ENCODE results near the gene LPAR3. TPM values are rescaled to one million over a fixed set of nuclear protein-coding genes. Genes with fewer than 3 reads are reported as not detected.

LPAR3 gene
- total and polyA plus RNA-seq, 2 experiments from 2014 or later, result 0.32 TPM; not detected in 1

DNA sequence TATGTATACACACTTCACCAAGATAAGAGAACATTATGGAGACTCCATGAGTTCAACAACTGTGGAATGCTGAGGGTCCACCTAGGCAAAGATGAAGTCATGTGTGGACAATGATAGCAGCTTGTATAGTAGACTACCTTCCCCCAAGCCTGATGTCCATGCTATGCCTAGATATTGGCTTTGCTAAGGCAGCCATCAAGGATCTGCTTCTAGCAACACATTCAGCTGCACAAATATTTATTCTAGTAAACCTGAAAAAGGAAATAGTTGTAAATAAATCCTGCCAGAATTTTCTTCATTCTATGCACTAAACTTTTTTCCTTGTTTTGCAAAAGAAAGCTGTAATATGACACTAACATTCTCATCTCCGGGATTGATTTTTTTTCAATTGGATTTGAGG is 7.0 kb upstream of the LPAR3 start:
- H3K9me3 ChIP-seq (ENCODE audit: low read depth), result no peaks in the 10 kb centered on the region
- no peaks in the 10 kb centered on the region for H3K4me1 ChIP-seq (ENCODE audit: insufficient read depth)
- WGBS, 2 experiments (ENCODE audit: low coverage in 1 of 2, low lambda C conversion rate in 2 of 2, missing lambda C conversion rate in 2 of 2), result 7 to 10% methylated on average over 1 of the region's 1 CpG
- H3K9me2 ChIP-seq (ENCODE audit: insufficient read depth), result no peaks in the 10 kb centered on the region
- H3K79me2 ChIP-seq (ENCODE audit: insufficient read depth), result no peaks in the 10 kb centered on the region
- no peaks in the 10 kb centered on the region for H3F3A ChIP-seq (ENCODE audit: insufficient read depth)
- H3K27ac ChIP-seq, result no peak overlapping the region
- H3K36me3 ChIP-seq (ENCODE audit: low read depth), result no peaks in the 10 kb centered on the region
- H2AFZ ChIP-seq, result no peak overlapping the region
- no peak overlapping the region for H3K4me3 ChIP-seq
- no peak for TF ChIP-seq EZH2 (IDR thresholded peaks at IDR 0.05; ENCODE audit: insufficient read depth, poor library complexity, severe bottlenecking)
- no peak for TF ChIP-seq EZH2phosphoT487 (IDR thresholded peaks at IDR 0.05; ENCODE audit: insufficient read depth, low read depth)
- H4K20me1 ChIP-seq (ENCODE audit: insufficient read depth), result no peaks in the 10 kb centered on the region
- no peak for DNase-seq
- no peak overlapping the region for H3K9ac ChIP-seq
- in situ Hi-C loops (cut with MboI), result no loop called here
- peaks cover 17% of the 10 kb centered on the region for H3K27me3 ChIP-seq (replicated peaks; ENCODE audit: insufficient read depth)
- H3K4me2 ChIP-seq (ENCODE audit: unreplicated experiment), result no peak overlapping the region

DNA sequence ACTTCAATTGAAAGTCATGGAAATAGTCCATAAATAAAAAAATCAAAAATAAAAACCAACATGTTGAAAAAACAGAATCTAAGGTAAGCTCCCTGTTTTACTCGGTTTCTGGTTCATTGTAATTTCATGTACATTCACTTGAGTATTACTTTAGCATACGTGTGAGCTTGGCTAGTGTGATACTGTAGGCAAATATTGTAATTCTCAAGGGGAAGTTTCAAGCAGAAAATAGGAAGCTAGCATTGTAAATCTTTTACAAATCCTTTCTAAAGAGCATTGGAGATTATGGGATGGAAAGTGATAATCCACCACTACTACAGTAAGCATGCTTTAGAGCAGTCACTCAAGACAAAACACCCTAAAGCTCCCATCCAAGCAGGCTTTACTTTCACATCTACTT is 3.3 kb upstream of the LPAR3 start:
- H3K79me2 ChIP-seq (ENCODE audit: insufficient read depth), result no peaks in the 10 kb centered on the region
- no peak for DNase-seq
- TF ChIP-seq EZH2 (IDR thresholded peaks at IDR 0.05; ENCODE audit: insufficient read depth, poor library complexity, severe bottlenecking), result no peak
- TF ChIP-seq EZH2phosphoT487 (IDR thresholded peaks at IDR 0.05; ENCODE audit: insufficient read depth, low read depth), result no peak
- H3K27ac ChIP-seq, result no peak overlapping the region
- H3K4me3 ChIP-seq, result no peak overlapping the region
- no peaks in the 10 kb centered on the region for H3K36me3 ChIP-seq (ENCODE audit: low read depth)
- H3K9ac ChIP-seq, result no peak overlapping the region
- H3K4me1 ChIP-seq (ENCODE audit: insufficient read depth), result no peaks in the 10 kb centered on the region
- no peaks in the 10 kb centered on the region for H4K20me1 ChIP-seq (ENCODE audit: insufficient read depth)
- 61 to 79% methylated on average over 2 of the region's 2 CpGs for WGBS, 2 experiments (ENCODE audit: low coverage in 1 of 2, low lambda C conversion rate in 2 of 2, missing lambda C conversion rate in 2 of 2)
- no peak overlapping the region for H3K4me2 ChIP-seq (ENCODE audit: unreplicated experiment)
- H3F3A ChIP-seq (ENCODE audit: insufficient read depth), result no peaks in the 10 kb centered on the region
- H3K9me2 ChIP-seq (ENCODE audit: insufficient read depth), result no peaks in the 10 kb centered on the region
- peaks cover 35% of the 10 kb centered on the region for H3K27me3 ChIP-seq (replicated peaks; ENCODE audit: insufficient read depth)
- H2AFZ ChIP-seq, result no peak overlapping the region
- in situ Hi-C loops (cut with MboI), result no loop called here
- H3K9me3 ChIP-seq (ENCODE audit: low read depth), result no peaks in the 10 kb centered on the region

DNA sequence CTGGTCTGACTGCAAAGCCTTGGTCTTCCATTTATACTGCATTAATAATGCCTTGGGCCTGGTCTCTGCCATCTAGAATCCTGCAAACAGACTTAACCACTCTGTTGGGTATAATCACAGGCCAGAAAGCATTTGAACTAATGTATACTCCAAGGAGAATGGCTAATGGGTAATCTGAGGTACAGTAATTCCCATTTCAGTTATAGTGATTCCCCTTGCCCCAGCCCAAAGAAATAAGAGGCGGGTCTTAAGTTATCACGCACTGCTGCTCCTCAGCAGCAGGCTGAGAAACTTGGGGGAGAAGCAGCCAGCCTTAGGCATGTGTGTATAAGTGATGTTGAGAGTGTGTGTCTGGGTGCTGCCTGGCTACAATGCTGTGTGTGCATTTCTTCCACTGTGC is 2.4 kb downstream of the LPAR3 start:
- no peak for TF ChIP-seq EZH2 (IDR thresholded peaks at IDR 0.05; ENCODE audit: insufficient read depth, poor library complexity, severe bottlenecking)
- no peak for TF ChIP-seq EZH2phosphoT487 (IDR thresholded peaks at IDR 0.05; ENCODE audit: insufficient read depth, low read depth)
- Histone ChIP-seq H3F3A (ENCODE audit: insufficient read depth) (no peaks in the 10 kb centered on the region), H3K27ac (no peak overlapping the region), H3K4me3 (no peak overlapping the region), H3K4me1 (ENCODE audit: insufficient read depth) (0 out of 2 replicates have a peak, but pooled peaks cover 1% of the 10 kb centered on the region), H3K27me3 (replicated peaks; ENCODE audit: insufficient read depth) (peaks cover 23% of the 10 kb centered on the region), H3K4me2 (ENCODE audit: unreplicated experiment) (no peak overlapping the region), H3K79me2 (ENCODE audit: insufficient read depth) (no peaks in the 10 kb centered on the region), H3K9me3 (ENCODE audit: low read depth) (no peaks in the 10 kb centered on the region), H3K36me3 (ENCODE audit: low read depth) (no peaks in the 10 kb centered on the region), H2AFZ (no peak overlapping the region), H4K20me1 (ENCODE audit: insufficient read depth) (no peaks in the 10 kb centered on the region), H3K9me2 (ENCODE audit: insufficient read depth) (no peaks in the 10 kb centered on the region), H3K9ac (no peak overlapping the region)
- WGBS, 2 experiments (ENCODE audit: low coverage in 1 of 2, low lambda C conversion rate in 2 of 2, missing lambda C conversion rate in 2 of 2), result 100% methylated on average over 2 of the region's 2 CpGs
- in situ Hi-C loops (cut with MboI), result no loop called here
- no peak for DNase-seq

DNA sequence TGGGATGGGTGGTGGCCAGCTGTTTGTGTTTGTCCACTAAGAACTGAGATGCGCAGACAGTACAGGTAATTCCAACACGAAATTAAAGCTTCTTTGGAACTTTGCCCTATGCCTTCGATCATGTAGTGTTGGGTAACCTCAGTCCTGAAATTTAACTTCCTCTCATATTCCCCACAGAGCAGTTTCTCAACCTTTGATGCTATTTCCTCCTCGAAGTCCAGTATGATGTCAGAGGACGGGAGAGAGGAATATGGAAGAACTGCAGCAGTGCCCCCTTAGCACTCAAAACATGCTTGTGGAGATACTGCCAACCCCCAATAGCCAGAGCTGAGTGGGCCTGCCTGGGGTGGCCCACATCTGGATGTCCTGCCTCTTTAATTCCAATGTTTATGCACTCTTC is 3.6 kb downstream of the LPAR3 start:
- H3K27ac ChIP-seq, result no peak overlapping the region
- no peaks in the 10 kb centered on the region for H3F3A ChIP-seq (ENCODE audit: insufficient read depth)
- no peak overlapping the region for H2AFZ ChIP-seq
- peaks cover 13% of the 10 kb centered on the region for H3K27me3 ChIP-seq (replicated peaks; ENCODE audit: insufficient read depth)
- TF ChIP-seq EZH2 (IDR thresholded peaks at IDR 0.05; ENCODE audit: insufficient read depth, poor library complexity, severe bottlenecking), result no peak
- no peak for TF ChIP-seq EZH2phosphoT487 (IDR thresholded peaks at IDR 0.05; ENCODE audit: insufficient read depth, low read depth)
- no peak overlapping the region for H3K4me2 ChIP-seq (ENCODE audit: unreplicated experiment)
- no peak overlapping the region for H3K4me3 ChIP-seq
- H4K20me1 ChIP-seq (ENCODE audit: insufficient read depth), result no peaks in the 10 kb centered on the region
- in situ Hi-C loops (cut with MboI), result no loop called here
- no peak overlapping the region for H3K9ac ChIP-seq
- H3K36me3 ChIP-seq (ENCODE audit: low read depth), result no peaks in the 10 kb centered on the region
- no peak for DNase-seq
- WGBS, 2 experiments (ENCODE audit: low coverage in 1 of 2, low lambda C conversion rate in 2 of 2, missing lambda C conversion rate in 2 of 2), result 70 to 74% methylated on average over 5 of the region's 5 CpGs
- H3K4me1 ChIP-seq (ENCODE audit: insufficient read depth), result peaks cover 12% of the 10 kb centered on the region; the same call in 1 of the 2 replicates
- H3K9me2 ChIP-seq (ENCODE audit: insufficient read depth), result no peaks in the 10 kb centered on the region
- H3K79me2 ChIP-seq (ENCODE audit: insufficient read depth), result no peaks in the 10 kb centered on the region
- H3K9me3 ChIP-seq (ENCODE audit: low read depth), result no peaks in the 10 kb centered on the region

DNA sequence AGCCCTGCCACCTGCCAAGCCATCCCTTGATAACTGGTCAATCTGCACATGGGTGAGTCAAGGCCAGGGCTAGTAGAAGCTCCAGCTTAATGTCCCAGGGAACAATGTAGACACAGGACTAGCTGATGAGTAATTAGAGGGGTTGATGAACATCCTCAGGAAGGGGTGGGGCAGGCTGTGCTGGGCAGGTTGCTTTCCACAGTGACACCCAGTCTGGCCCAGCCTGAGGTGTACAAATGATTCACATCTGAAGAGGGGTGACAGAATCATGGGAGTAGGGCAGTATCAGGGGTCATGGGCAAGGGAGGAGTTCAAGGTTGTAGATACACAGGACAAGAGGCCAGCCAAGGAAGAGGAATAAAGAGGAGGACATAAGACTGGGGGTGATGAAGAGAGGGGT is 4.3 kb downstream of the LPAR3 start:
- Histone ChIP-seq H3F3A (ENCODE audit: insufficient read depth) (0 out of 2 replicates have a peak, but pooled peaks cover 5% of the 10 kb centered on the region), H3K4me3 (no peak overlapping the region), H3K9me2 (ENCODE audit: insufficient read depth) (no peaks in the 10 kb centered on the region), H3K27me3 (replicated peaks; ENCODE audit: insufficient read depth) (peaks cover 6% of the 10 kb centered on the region), H3K9me3 (ENCODE audit: low read depth) (no peaks in the 10 kb centered on the region), H2AFZ (no peak overlapping the region), H3K9ac (no peak overlapping the region), H3K27ac (no peak overlapping the region), H3K79me2 (ENCODE audit: insufficient read depth) (no peaks in the 10 kb centered on the region), H3K36me3 (ENCODE audit: low read depth) (no peaks in the 10 kb centered on the region), H4K20me1 (ENCODE audit: insufficient read depth) (no peaks in the 10 kb centered on the region), H3K4me1 (ENCODE audit: insufficient read depth) (peaks cover 19% of the 10 kb centered on the region), H3K4me2 (ENCODE audit: unreplicated experiment) (no peak overlapping the region)
- no peak for TF ChIP-seq EZH2 (IDR thresholded peaks at IDR 0.05; ENCODE audit: insufficient read depth, poor library complexity, severe bottlenecking)
- TF ChIP-seq EZH2phosphoT487 (IDR thresholded peaks at IDR 0.05; ENCODE audit: insufficient read depth, low read depth), result no peak
- in situ Hi-C loops (cut with MboI), result no loop called here
- DNase-seq, result no peak
